Measurements from ENCODE around the gene EFCAB12. TPM values are rescaled to one million over a fixed set of nuclear protein-coding genes. Genes with fewer than 3 reads are reported as not detected.

Gene EFCAB12
- total and polyA plus RNA-seq, 2 donors = 0.10 TPM; not detected in 1

DNA sequence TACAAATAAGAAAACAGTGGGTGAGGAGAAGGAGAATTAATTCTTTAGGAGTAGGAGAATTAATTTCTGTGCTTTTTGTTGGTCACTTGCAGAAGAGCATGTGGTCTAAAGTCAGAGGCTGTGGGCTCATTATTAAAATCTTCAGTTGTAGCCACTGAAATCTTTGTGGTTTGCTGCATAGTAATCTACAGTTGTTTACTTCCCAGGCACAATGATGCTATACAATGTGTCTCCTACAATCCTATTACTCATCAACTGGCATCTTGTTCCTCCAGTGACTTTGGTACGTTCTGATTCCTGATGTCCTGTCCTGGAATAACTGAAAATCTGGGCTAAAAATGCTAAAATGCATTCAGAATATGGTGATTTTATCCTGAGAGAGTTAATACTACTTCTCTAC, 32.6 kb upstream of the EFCAB12 start:
- WGBS = 80% methylated on average over 1 of the region's 1 CpG
- no peak overlapping the region for H3K4me3 ChIP-seq (ENCODE audit: low read depth, low read length)

DNA sequence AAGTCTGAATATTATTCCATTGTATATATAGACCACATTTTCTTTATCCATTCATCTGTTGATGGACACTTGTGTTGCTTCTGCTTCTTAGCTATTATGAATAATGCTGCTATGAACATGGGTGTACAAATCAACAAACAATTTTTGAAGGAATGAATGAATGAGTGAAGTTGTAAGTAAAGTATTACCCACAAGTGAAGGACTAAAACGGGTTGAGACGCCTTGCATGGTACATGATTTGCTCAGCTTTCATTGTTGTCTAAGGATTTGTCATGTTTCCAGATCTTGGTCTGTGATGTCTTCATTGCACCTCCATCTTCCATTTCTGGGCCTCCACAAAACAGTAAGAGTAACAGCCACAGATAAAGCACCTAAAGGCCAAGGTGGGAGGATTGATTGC, 32.1 kb upstream of the EFCAB12 start:
- Histone ChIP-seq H3K4me1 (ENCODE audit: insufficient read depth) (no peaks in the 10 kb centered on the region), H3K27ac (ENCODE audit: low read depth) (no peak overlapping the region), H3K36me3 (ENCODE audit: insufficient read depth) (no peaks in the 10 kb centered on the region), H3K4me3 (ENCODE audit: low read depth, low read length) (no peak overlapping the region)
- 94% methylated on average over 2 of the region's 2 CpGs for WGBS
- no peak for DNase-seq (ENCODE audit: extremely low spot score)

More for the DNA sequence above, 32.6 kb upstream of the EFCAB12 start:
- Histone ChIP-seq H3K27ac (ENCODE audit: low read depth) (no peak overlapping the region), H3K36me3 (ENCODE audit: insufficient read depth) (no peaks in the 10 kb centered on the region), H3K4me1 (ENCODE audit: insufficient read depth) (no peaks in the 10 kb centered on the region)
- DNase-seq (ENCODE audit: extremely low spot score) = no peak

DNA sequence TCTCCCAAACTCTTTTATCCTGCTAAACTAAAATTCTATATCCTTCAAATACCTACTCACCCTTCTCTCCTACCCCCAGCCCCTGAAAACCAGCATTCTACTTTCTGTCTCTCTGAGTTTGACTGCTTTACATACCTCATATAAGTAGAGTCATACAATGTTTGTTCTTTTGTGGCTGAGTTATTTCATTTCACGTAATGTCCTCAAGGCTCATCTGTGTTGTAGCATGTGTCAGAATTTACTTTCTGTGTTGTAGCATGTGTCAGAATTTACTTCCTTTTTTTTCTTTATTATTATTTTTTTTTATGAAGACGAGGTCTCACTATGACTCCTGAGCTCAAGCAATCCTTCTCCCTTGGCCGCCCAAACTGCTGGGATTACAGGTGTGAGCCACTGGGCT, 31.7 kb upstream of the EFCAB12 start:
- Histone ChIP-seq H3K4me3 (ENCODE audit: low read depth, low read length) (no peak overlapping the region), H3K4me1 (ENCODE audit: insufficient read depth) (no peaks in the 10 kb centered on the region)

DNA sequence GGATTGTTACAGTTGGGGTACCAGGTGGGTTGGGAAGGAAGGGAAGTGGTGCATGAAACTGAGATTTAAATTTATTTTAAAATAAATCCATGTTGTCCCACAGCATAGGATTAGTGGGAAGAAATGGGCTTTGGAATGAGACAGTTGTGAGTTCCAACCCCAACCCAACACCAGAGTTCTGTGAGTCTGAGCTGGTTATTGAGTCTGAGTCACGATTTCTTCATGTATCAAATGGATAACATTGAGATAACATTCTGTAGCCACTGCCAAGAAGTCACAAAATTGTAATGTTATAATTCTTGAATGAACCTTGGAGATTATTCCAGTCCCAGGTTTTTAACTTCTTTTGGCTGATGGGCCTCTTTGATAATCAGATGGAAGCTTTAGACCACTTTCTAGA, 25.3 kb upstream of the EFCAB12 start:
- no peak for DNase-seq (ENCODE audit: extremely low spot score)
- no peaks in the 10 kb centered on the region for H3K4me1 ChIP-seq (ENCODE audit: insufficient read depth)
- no peak overlapping the region for H3K27ac ChIP-seq (ENCODE audit: low read depth)
- peaks cover 3% of the 10 kb centered on the region for H3K36me3 ChIP-seq (ENCODE audit: insufficient read depth)
- 50% methylated on average over 1 of the region's 1 CpG for WGBS
- H3K4me3 ChIP-seq (ENCODE audit: low read depth, low read length) = no peak overlapping the region

More for the DNA sequence above, 31.7 kb upstream of the EFCAB12 start:
- no peak for DNase-seq (ENCODE audit: extremely low spot score)
- Histone ChIP-seq H3K36me3 (ENCODE audit: insufficient read depth) (no peaks in the 10 kb centered on the region), H3K27ac (ENCODE audit: low read depth) (no peak overlapping the region)
- WGBS = 93% methylated on average over 3 of the region's 3 CpGs

DNA sequence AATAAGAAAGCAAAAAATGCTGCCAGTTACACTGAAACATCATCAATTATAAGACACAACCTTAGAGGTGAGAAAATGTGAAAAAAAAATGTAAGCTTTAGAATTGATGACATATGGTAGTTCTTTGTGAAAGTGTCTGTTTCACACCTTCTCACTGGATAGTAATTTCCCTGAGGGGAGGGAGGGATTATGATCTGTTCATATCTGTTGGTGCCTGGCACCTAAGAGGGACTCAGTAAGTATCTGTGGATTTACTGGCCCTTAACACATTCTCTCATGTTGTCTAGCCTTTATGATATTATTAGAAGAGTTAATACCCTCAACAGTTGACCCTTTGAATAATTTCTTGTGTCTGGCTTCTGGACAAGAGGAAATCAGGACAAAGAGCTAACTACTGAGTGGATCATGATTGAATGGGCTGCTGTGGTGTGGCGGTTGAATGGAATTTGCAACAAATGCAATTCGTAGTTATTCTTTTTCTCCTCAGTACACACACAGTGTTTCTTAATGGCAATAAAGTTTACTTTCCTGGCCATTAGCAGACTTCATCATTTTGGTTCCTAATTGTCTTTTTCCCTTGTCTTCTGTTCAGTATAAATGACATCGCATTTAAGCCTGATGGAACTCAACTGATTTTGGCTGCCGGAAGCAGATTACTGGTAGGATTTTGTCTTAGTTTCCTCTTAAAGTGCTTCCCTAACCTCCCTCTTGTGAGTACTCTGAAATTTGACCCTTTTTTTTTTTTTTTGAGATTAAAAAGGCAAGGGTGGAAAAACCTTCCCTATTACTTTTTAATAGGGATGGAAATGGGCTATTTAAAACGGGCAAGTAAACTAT, 21.1 kb upstream of the EFCAB12 start:
- WGBS = 55% methylated on average over 5 of the region's 5 CpGs
- H3K4me3 ChIP-seq (ENCODE audit: low read depth, low read length) = no peak overlapping the region
- DNase-seq (ENCODE audit: extremely low spot score) = no peak
- H3K36me3 ChIP-seq (ENCODE audit: insufficient read depth) = peaks cover 3% of the 10 kb centered on the region
- no peaks in the 10 kb centered on the region for H3K4me1 ChIP-seq (ENCODE audit: insufficient read depth)
- H3K27ac ChIP-seq (ENCODE audit: low read depth) = no peak overlapping the region

DNA sequence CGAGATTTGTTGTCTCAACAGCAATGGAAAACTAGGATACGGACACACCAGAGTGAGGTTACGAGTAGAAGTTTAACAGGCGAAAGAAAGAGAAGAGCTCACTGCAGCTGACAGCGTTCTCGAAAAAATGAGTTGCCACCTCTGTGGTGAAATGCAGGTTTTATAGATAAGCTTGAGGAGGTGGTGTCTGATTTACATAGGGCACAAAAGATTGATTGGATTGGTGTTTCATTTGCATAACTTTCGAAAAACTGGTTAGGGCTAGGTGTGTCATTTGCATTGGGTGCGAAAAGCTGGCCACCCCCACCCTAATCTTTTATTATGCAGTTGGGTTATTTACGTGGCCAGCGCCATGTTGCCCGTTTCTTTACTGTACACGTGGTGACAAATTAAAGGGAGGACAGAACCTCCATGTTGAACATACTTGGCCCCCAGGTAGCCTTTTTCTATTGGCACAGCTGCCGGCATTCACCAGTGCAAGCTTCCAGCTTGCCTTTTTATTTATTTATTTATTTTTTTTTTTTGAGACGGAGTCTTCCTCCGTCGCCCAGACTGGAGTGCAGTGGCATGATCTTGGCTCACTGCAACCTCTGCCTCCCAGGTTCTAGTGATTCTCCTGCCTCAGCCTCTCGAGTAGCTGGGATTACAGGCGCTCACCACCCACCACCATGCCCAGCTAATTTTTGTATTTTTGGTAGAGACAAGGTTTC, 19.9 kb upstream of the EFCAB12 start:
- WGBS = 91% methylated on average over 18 of the region's 18 CpGs
- Histone ChIP-seq H3K36me3 (ENCODE audit: insufficient read depth) (peaks cover under 1% of the 10 kb centered on the region), H3K4me1 (ENCODE audit: insufficient read depth) (no peaks in the 10 kb centered on the region), H3K4me3 (ENCODE audit: low read depth, low read length) (no peak overlapping the region), H3K27ac (ENCODE audit: low read depth) (no peak overlapping the region)
- DNase-seq (ENCODE audit: extremely low spot score) = no peak

DNA sequence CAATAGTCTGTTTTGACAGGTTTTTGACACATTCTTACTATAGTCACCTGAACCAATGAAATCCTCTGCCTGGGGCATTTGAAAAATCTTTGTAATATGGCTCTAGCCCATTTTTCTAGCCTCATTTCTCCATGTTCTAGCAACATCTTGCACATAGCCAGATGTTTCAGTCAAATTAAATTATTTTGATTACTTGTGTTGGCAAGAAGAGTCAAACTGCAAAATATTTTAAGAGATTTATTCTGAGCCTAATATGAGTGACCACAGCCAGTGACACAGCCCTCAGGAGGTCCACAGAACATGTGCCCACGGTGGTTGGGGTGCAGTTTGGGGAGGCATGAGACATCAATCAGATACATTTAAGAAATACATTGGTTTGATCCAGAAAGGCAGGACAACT, 18.5 kb upstream of the EFCAB12 start:
- Histone ChIP-seq H3K36me3 (ENCODE audit: insufficient read depth) (no peaks in the 10 kb centered on the region), H3K4me1 (ENCODE audit: insufficient read depth) (no peaks in the 10 kb centered on the region), H3K4me3 (ENCODE audit: low read depth, low read length) (no peak overlapping the region), H3K27ac (ENCODE audit: low read depth) (no peak overlapping the region)
- 57% methylated on average over 1 of the region's 1 CpG for WGBS
- no peak for DNase-seq (ENCODE audit: extremely low spot score)

DNA sequence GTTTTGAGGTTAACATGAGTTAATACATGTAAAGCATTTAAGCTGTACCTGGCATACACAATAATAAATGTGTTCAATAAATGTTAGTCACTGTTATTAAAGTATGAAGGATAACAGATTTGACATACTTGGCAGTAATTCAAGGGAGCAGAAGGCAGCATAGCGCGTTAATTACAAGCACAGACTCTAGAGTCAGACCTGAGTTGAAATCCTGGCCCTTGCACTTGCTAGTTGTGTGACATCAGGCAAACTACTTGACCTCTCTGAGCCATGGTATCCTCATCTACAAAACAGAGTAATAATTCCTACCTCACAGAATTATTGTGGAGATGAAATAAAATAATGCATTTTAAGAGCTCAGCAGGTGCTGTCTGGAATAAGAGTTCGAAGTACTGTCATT, 17.0 kb upstream of the EFCAB12 start:
- WGBS = 90% methylated on average over 3 of the region's 3 CpGs
- H3K4me1 ChIP-seq (ENCODE audit: insufficient read depth) = no peaks in the 10 kb centered on the region
- H3K4me3 ChIP-seq (ENCODE audit: low read depth, low read length) = no peak overlapping the region
- H3K36me3 ChIP-seq (ENCODE audit: insufficient read depth) = no peaks in the 10 kb centered on the region
- DNase-seq (ENCODE audit: extremely low spot score) = no peak
- no peak overlapping the region for H3K27ac ChIP-seq (ENCODE audit: low read depth)

DNA sequence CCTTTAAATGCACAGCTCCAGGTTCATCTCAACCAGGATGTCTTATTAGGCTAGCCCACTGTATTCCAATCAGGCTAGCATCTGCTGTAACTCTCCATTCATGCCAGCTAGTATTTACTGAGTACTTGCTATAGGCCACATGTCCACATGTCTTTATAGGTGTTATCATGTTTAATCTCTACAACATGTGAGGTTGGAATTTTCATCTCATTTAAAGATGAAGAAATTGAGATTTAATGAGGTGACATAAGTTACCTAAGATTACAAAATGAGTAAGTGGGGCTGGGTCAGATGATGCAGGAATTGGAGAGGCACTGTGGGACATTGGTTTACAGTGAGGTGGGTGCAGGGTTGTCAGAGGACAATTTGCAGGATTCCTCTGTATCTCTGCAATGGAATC, 14.5 kb upstream of the EFCAB12 start:
- H3K27ac ChIP-seq (ENCODE audit: low read depth) = no peak overlapping the region
- H3K4me1 ChIP-seq (ENCODE audit: insufficient read depth) = no peaks in the 10 kb centered on the region

DNA sequence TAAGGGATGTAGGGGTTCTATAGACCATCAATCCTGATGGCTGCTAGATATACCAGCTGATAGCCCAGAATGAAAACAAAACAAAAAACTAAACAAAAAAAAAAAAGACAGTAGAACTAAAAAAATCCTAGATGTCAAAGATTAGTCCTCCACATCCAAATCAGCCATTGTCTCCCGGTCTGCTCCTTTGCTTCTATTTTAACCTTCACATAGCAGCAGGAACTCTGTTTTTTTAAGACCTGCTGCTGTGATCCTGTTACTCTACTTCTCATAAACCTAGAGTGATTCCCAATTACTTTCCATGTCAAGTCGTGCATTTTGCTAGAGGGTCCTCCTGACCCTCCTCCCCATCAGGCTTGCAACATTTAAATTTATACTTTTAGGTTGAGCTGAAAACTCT, 14.1 kb upstream of the EFCAB12 start:
- Histone ChIP-seq H3K4me3 (ENCODE audit: low read depth, low read length) (no peak overlapping the region), H3K4me1 (ENCODE audit: insufficient read depth) (no peaks in the 10 kb centered on the region)
- 56% methylated on average over 2 of the region's 2 CpGs for WGBS

More for the DNA sequence above, 14.5 kb upstream of the EFCAB12 start:
- no peak for DNase-seq (ENCODE audit: extremely low spot score)
- H3K36me3 ChIP-seq (ENCODE audit: insufficient read depth) = no peaks in the 10 kb centered on the region
- no peak overlapping the region for H3K4me3 ChIP-seq (ENCODE audit: low read depth, low read length)

DNA sequence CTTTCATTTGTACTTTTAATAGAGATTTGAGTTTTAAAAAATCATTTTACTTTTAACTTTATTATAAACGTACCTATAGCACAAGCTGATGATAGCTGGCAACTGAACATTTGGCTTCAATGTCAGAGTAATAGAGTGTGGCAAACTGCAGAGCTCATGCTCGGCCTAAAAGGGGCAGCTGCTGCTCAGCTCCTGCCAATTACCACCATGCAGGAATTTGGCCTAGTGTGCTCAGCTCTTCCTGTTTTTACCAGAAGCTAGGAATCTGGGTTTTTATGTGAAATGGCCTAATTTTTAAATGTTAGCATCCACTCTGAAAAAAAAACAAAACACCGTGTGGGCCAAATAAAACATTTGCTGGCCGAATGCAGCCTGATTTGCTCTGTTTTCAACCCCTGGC, 13.3 kb upstream of the EFCAB12 start:
- no peak for DNase-seq (ENCODE audit: extremely low spot score)
- no peaks in the 10 kb centered on the region for H3K4me1 ChIP-seq (ENCODE audit: insufficient read depth)
- no peak overlapping the region for H3K27ac ChIP-seq (ENCODE audit: low read depth)
- 29% methylated on average over 4 of the region's 4 CpGs for WGBS
- H3K36me3 ChIP-seq (ENCODE audit: insufficient read depth) = peaks cover 2% of the 10 kb centered on the region
- no peak overlapping the region for H3K4me3 ChIP-seq (ENCODE audit: low read depth, low read length)

More for the DNA sequence above, 14.1 kb upstream of the EFCAB12 start:
- H3K36me3 ChIP-seq (ENCODE audit: insufficient read depth) = peaks cover 2% of the 10 kb centered on the region
- no peak overlapping the region for H3K27ac ChIP-seq (ENCODE audit: low read depth)
- DNase-seq (ENCODE audit: extremely low spot score) = no peak

DNA sequence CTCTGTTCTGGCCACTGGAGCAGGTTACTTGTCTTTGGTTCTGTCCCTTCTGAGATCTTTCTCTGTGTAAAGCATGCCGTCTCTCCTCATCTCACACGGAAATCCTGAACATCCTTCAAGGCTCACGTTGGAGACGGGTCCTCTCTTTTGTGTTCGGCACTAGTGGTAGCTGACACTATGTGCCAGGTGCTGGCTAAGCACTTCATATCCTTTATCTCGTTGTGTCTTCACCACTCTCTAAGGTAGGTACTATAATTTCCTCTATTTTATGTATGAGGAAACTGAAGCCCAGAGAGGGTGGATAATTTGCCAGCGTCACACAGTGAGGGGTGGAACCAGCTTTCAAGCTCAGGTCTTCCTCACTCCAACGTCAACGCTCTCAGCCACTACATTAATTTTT, 12.8 kb upstream of the EFCAB12 start:
- peak overlapping the region; percentile 14 for H3K27ac ChIP-seq (ENCODE audit: low read depth)
- H3K36me3 ChIP-seq (ENCODE audit: insufficient read depth) = peaks cover 4% of the 10 kb centered on the region
- no peak overlapping the region for H3K4me3 ChIP-seq (ENCODE audit: low read depth, low read length)
- WGBS = 39% methylated on average over 9 of the region's 9 CpGs
- H3K4me1 ChIP-seq (ENCODE audit: insufficient read depth) = no peaks in the 10 kb centered on the region
- no peak for DNase-seq (ENCODE audit: extremely low spot score)

DNA sequence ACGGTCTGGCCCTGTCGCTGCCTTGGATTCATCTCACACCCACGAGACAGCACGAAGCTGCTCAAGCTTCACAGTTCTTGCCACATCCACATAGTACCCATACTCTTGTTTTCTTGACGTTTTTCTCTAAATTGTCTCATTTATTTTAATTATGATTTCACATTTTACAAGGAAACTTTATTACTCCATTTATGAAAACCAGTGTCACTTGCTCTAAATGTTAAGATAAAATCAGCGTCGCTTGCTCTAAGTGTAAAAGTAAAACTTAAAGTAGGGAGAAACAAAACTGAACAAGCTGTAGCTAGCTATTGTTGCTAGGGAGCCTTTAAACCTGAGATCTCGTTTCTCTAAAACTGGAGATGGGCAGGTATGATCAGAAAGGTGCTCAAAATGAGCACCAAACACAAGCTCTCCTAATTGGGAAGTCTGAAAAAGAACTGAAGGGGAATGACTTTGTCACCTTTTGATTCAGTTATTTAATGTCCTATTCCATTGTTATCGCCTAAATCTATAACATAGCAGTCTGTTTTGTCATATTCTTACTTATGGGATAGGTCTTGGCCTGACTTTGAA, 12.3 kb upstream of the EFCAB12 start:
- no peaks in the 10 kb centered on the region for H3K4me1 ChIP-seq (ENCODE audit: insufficient read depth)
- 7% methylated on average over 9 of the region's 9 CpGs for WGBS
- peaks cover 4% of the 10 kb centered on the region for H3K36me3 ChIP-seq (ENCODE audit: insufficient read depth)
- H3K4me3 ChIP-seq (ENCODE audit: low read depth, low read length) = peak overlapping the region; percentile 54
- peak overlapping the region; percentile 81 for H3K27ac ChIP-seq (ENCODE audit: low read depth)
- DNase-seq (ENCODE audit: extremely low spot score) = no peak

Data from urinary bladder (tissue), 4 donors.